Fibroblast of mammary gland (primary cell): Measurements from ENCODE around the gene AP2M1.

Source experiments
- DNase-seq: peaks from one replicate; pipeline ENCODE4 v3.0.0-alpha.2; 2010; ENCODE audit warnings: low read depth
- H3K4me3 ChIP-seq: 2 replicates; pipeline ENCODE4 v1.5.1; 2011; ENCODE audit warnings: low read depth, mild to moderate bottlenecking, low read length, moderate library complexity; ENCODE audit not compliant: control insufficient read depth
- CTCF ChIP-seq: conservative IDR thresholded peaks from 2 replicates; pipeline ENCODE4 v1.5.1; 2011; ENCODE audit warnings: low read depth, low read length, inconsistent platforms; ENCODE audit not compliant: control insufficient read depth, insufficient read depth

AP2M1 gene

GRCh38 chr3:184172681-184173373 lies 1.8 kb upstream of the AP2M1 start:
- no peak overlapping the region for H3K4me3 ChIP-seq
- no peak for TF ChIP-seq CTCF
- DNase-seq, result peak; percentile 97

GRCh38 chr3:184173374-184173722 lies 1.3 kb upstream of the AP2M1 start:
- DNase-seq, result no peak
- TF ChIP-seq CTCF, result no peak
- no peak overlapping the region for H3K4me3 ChIP-seq

- DNase-seq, result no peak
- TF ChIP-seq CTCF, result no peak
- H3K4me3 ChIP-seq, result no peak overlapping the region
Measured at GRCh38 chr3:184174284-184174645, 390 bp upstream of the AP2M1 start.

GRCh38 chr3:184175506-184175905 lies 851 bp downstream of the AP2M1 start:
- TF ChIP-seq CTCF, result no peak
- no peak for DNase-seq
- peak overlapping the region; percentile 91 for H3K4me3 ChIP-seq

GRCh38 chr3:184175981-184176376 lies 1.3 kb downstream of the AP2M1 start:
- TF ChIP-seq CTCF, result no peak
- H3K4me3 ChIP-seq, result peak overlapping the region; percentile 91
- DNase-seq, result no peak

- H3K4me3 ChIP-seq, result peak overlapping the region; percentile 91
- DNase-seq, result peak; percentile 98
- TF ChIP-seq CTCF, result no peak
Measured at GRCh38 chr3:184176377-184177330, 2.0 kb downstream of the AP2M1 start.
